GM20000 (cell line): ENCODE data around the gene GPR152.

Source experiments
- DNase-seq: peaks from one replicate; pipeline ENCODE4 v3.0.0; 2012; ENCODE audit warnings: low spot score
- CTCF ChIP-seq: IDR thresholded peaks from 2 replicates; pipeline ENCODE4 v1.5.1; 2012; ENCODE audit warnings: mild to moderate bottlenecking, control low read depth; ENCODE audit errors: extremely low read depth, missing control alignments

Gene GPR152

GRCh38 chr11:67492069-67492727 lies 39.7 kb upstream of the GPR152 start:
- no peak for DNase-seq
- TF ChIP-seq CTCF = no peak

GRCh38 chr11:67491276-67492068 lies 38.9 kb upstream of the GPR152 start:
- DNase-seq = no peak

GRCh38 chr11:67490727-67491065 lies 38.2 kb upstream of the GPR152 start:
- no peak for DNase-seq
- TF ChIP-seq CTCF = no peak

More at GRCh38 chr11:67491276-67492068, 38.9 kb upstream of the GPR152 start:
- TF ChIP-seq CTCF = no peak

- DNase-seq = no peak
- TF ChIP-seq CTCF = no peak
Observed at GRCh38 chr11:67489885-67490726, 37.6 kb upstream of the GPR152 start.

GRCh38 chr11:67489203-67489884 lies 36.8 kb upstream of the GPR152 start:
- no peak for DNase-seq
- no peak for TF ChIP-seq CTCF

- DNase-seq = peak; percentile 86
- no peak for TF ChIP-seq CTCF
Observed at GRCh38 chr11:67486481-67487195, 34.1 kb upstream of the GPR152 start.

GRCh38 chr11:67485873-67486361 lies 33.4 kb upstream of the GPR152 start:
- peak; percentile 73 for DNase-seq
